ENCODE measurements around the gene PARP6. TPM values are rescaled to one million over a fixed set of nuclear protein-coding genes. Genes with fewer than 3 reads are reported as not detected.
A peak's percentile ranks its signal among the peaks of the same experiment; 100 is the strongest.

Gene PARP6
- total RNA-seq, 2 donors from 2014 or later, result 46.2 to 81.0 TPM

GRCh38 chr15:72249142-72249810, 23.1 kb downstream of the PARP6 start:
- H3K27me3 Mint-ChIP-seq, result no peaks in the 10 kb centered on the region
- H3K4me3 Mint-ChIP-seq, result no peak overlapping the region
- ATAC-seq (replicated peaks), result no peak
- H3K27ac Mint-ChIP-seq, result peak overlapping the region; percentile 42
- peaks cover 5% of the 10 kb centered on the region for H3K4me1 Mint-ChIP-seq
- peaks cover 89% of the 10 kb centered on the region for H3K36me3 Mint-ChIP-seq (ENCODE audit: low read depth)
- no peaks in the 10 kb centered on the region for H3K9me3 Mint-ChIP-seq

- no peaks in the 10 kb centered on the region for H3K27me3 Mint-ChIP-seq
- peaks cover 5% of the 10 kb centered on the region for H3K4me1 Mint-ChIP-seq
- peaks cover 89% of the 10 kb centered on the region for H3K36me3 Mint-ChIP-seq (ENCODE audit: low read depth)
- ATAC-seq (replicated peaks), result no peak
- no peaks in the 10 kb centered on the region for H3K9me3 Mint-ChIP-seq
- no peak overlapping the region for H3K4me3 Mint-ChIP-seq
- peak overlapping the region; percentile 42 for H3K27ac Mint-ChIP-seq
Observed at GRCh38 chr15:72248514-72248913, 23.8 kb downstream of the PARP6 start.

- peak overlapping the region; percentile 33 for H3K27ac Mint-ChIP-seq
- no peak overlapping the region for H3K4me3 Mint-ChIP-seq
- peaks cover 73% of the 10 kb centered on the region for H3K36me3 Mint-ChIP-seq (ENCODE audit: low read depth)
- H3K9me3 Mint-ChIP-seq, result no peaks in the 10 kb centered on the region
- ATAC-seq (replicated peaks), result no peak
- H3K4me1 Mint-ChIP-seq, result no peaks in the 10 kb centered on the region
- no peaks in the 10 kb centered on the region for H3K27me3 Mint-ChIP-seq
Observed at GRCh38 chr15:72242775-72243370, 29.5 kb downstream of the PARP6 start.

GRCh38 chr15:72239652-72240051, 32.7 kb downstream of the PARP6 start:
- ATAC-seq (replicated peaks), result no peak
- no peak overlapping the region for H3K27ac Mint-ChIP-seq
- H3K9me3 Mint-ChIP-seq, result no peaks in the 10 kb centered on the region
- no peak overlapping the region for H3K4me3 Mint-ChIP-seq
- H3K36me3 Mint-ChIP-seq (ENCODE audit: low read depth), result peaks cover 59% of the 10 kb centered on the region
- no peaks in the 10 kb centered on the region for H3K27me3 Mint-ChIP-seq
- H3K4me1 Mint-ChIP-seq, result peaks cover 12% of the 10 kb centered on the region

GRCh38 chr15:72238586-72238985, 33.8 kb downstream of the PARP6 start:
- Mint-ChIP-seq H3K27ac (no peak overlapping the region), H3K27me3 (no peaks in the 10 kb centered on the region), H3K4me3 (no peak overlapping the region), H3K9me3 (no peaks in the 10 kb centered on the region), H3K4me1 (peaks cover 16% of the 10 kb centered on the region), H3K36me3 (ENCODE audit: low read depth) (peaks cover 48% of the 10 kb centered on the region)
- ATAC-seq (replicated peaks), result no peak

- Mint-ChIP-seq H3K4me3 (peak overlapping the region; percentile 86), H3K36me3 (ENCODE audit: low read depth) (peaks cover 42% of the 10 kb centered on the region), H3K9me3 (no peaks in the 10 kb centered on the region), H3K27ac (peak overlapping the region; percentile 98), H3K27me3 (no peaks in the 10 kb centered on the region), H3K4me1 (peaks cover 16% of the 10 kb centered on the region)
- peak; percentile 45 for ATAC-seq (replicated peaks)
Observed at GRCh38 chr15:72237853-72238224, 34.5 kb downstream of the PARP6 start.

- Mint-ChIP-seq H3K4me1 (peaks cover 16% of the 10 kb centered on the region), H3K4me3 (peak overlapping the region; percentile 86), H3K27ac (peak overlapping the region; percentile 98), H3K27me3 (no peaks in the 10 kb centered on the region), H3K9me3 (no peaks in the 10 kb centered on the region), H3K36me3 (ENCODE audit: low read depth) (peaks cover 36% of the 10 kb centered on the region)
- peak; percentile 99 for ATAC-seq (replicated peaks)
Observed at GRCh38 chr15:72237029-72237852, 35.1 kb downstream of the PARP6 start.

- Mint-ChIP-seq H3K4me3 (peak overlapping the region; percentile 86), H3K9me3 (no peaks in the 10 kb centered on the region), H3K27ac (peak overlapping the region; percentile 98), H3K36me3 (ENCODE audit: low read depth) (peaks cover 32% of the 10 kb centered on the region), H3K27me3 (no peaks in the 10 kb centered on the region), H3K4me1 (peaks cover 16% of the 10 kb centered on the region)
- ATAC-seq (replicated peaks), result no peak
Observed at GRCh38 chr15:72236381-72237003, 35.9 kb downstream of the PARP6 start.

GRCh38 chr15:72235298-72235697, 37.1 kb downstream of the PARP6 start:
- Mint-ChIP-seq H3K27me3 (no peaks in the 10 kb centered on the region), H3K4me3 (no peak overlapping the region), H3K36me3 (ENCODE audit: low read depth) (peaks cover 32% of the 10 kb centered on the region), H3K27ac (no peak overlapping the region), H3K9me3 (no peaks in the 10 kb centered on the region), H3K4me1 (peaks cover 16% of the 10 kb centered on the region)
- ATAC-seq (replicated peaks), result no peak

- Mint-ChIP-seq H3K27ac (no peak overlapping the region), H3K4me1 (peaks cover 16% of the 10 kb centered on the region), H3K9me3 (no peaks in the 10 kb centered on the region), H3K36me3 (ENCODE audit: low read depth) (peaks cover 38% of the 10 kb centered on the region), H3K27me3 (no peaks in the 10 kb centered on the region), H3K4me3 (peak overlapping the region; percentile 23)
- no peak for ATAC-seq (replicated peaks)
Observed at GRCh38 chr15:72233769-72234168, 38.6 kb downstream of the PARP6 start.

GRCh38 chr15:72231833-72232478, 40.4 kb downstream of the PARP6 start:
- Mint-ChIP-seq H3K4me1 (peaks cover 12% of the 10 kb centered on the region), H3K36me3 (ENCODE audit: low read depth) (peaks cover 47% of the 10 kb centered on the region), H3K4me3 (peak overlapping the region; percentile 98), H3K27me3 (no peaks in the 10 kb centered on the region), H3K9me3 (no peaks in the 10 kb centered on the region), H3K27ac (peak overlapping the region; percentile 99)
- ATAC-seq (replicated peaks), result no peak

GRCh38 chr15:72231066-72231832, 41.1 kb downstream of the PARP6 start, which contains the start of gene PKM:
Gene PKM (minus strand): TSS chr15:72231190. CDS start chr15:72219097, 12,093 bp downstream.
- ATAC-seq (replicated peaks), result peak; percentile 55
- Mint-ChIP-seq H3K9me3 (no peaks in the 10 kb centered on the region), H3K4me3 (peak within 1 kb of the TSS; percentile 98), H3K27ac (peak within 1 kb of the TSS; percentile 99), H3K36me3 (ENCODE audit: low read depth) (peaks cover 55% of the 10 kb centered on the region), H3K4me1 (peaks cover 12% of the 10 kb centered on the region), H3K27me3 (no peaks in the 10 kb centered on the region)

GRCh38 chr15:72230197-72231065, 41.9 kb downstream of the PARP6 start:
- peak; percentile 5 for ATAC-seq (replicated peaks)
- H3K9me3 Mint-ChIP-seq, result no peaks in the 10 kb centered on the region
- peaks cover 18% of the 10 kb centered on the region for H3K4me1 Mint-ChIP-seq
- H3K4me3 Mint-ChIP-seq, result peak overlapping the region; percentile 98
- no peaks in the 10 kb centered on the region for H3K27me3 Mint-ChIP-seq
- peaks cover 63% of the 10 kb centered on the region for H3K36me3 Mint-ChIP-seq (ENCODE audit: low read depth)
- peak overlapping the region; percentile 99 for H3K27ac Mint-ChIP-seq

All from activated T-helper 17 cell treated with anti-CD3 and anti-CD28 coated beads, Interleukin-2, amount 50 U/mL, for 72 hours (primary cell).